K562 (cell line): ENCODE data around the gene ATP2B1. TPM values are rescaled to one million over a fixed set of nuclear protein-coding genes. Genes with fewer than 3 reads are reported as not detected.

Experiments used
- ATAC-seq: fragments of 200-7000 bp; cut with Tn5 transposase; 3 replicates; pipeline ENCODE4 v1.9.1; 2020; ENCODE audit warnings: moderate library complexity
- BruUV-seq: library from RNA; stranded (reverse); fragments of 400-500 nt; replicated peaks from 2 replicates; lab custom pipeline; 2021; lab: Mats Ljungman, UMichigan
- CTCF ChIA-PET: fragments of 300-600 bp; formaldehyde crosslinking; extraction: SDS; loops from one replicate; lab custom pipeline; 2021; ENCODE audit warnings: low intra/inter-chr PET ratio; lab: Yijun Ruan, JAX
- POLR2A ChIA-PET: fragments of 300-600, 350-650 bp; sonication (Branson Sonifier 250); formaldehyde crosslinking; extraction: SDS; loops from one replicate; lab custom pipeline; 2021; ENCODE audit warnings: antibody characterized with exemption, inconsistent platforms; lab: Yijun Ruan, JAX
- DNase-seq, 4 experiments: peaks; one replicate each; pipeline versions ENCODE4 v3.0.0 to v3.0.0-alpha.2; 2011 to 2018; ENCODE audit warnings: low spot score in 3 of 4, mixed read lengths in 3 of 4; ENCODE audit errors: extremely low read depth in 1 of 4
- FAIRE-seq: peaks from 2 replicates; lab custom pipeline; 2011; peaks lifted over from hg19 to GRCh38; lab: Jason Lieb, UNC
- H2AFZ ChIP-seq: 2 replicates; pipeline ENCODE4 v1.6.0; 2011; ENCODE audit warnings: low read depth, low read length, control low read depth, inconsistent platforms
- H3K27ac ChIP-seq: fragments of 200-600 bp; 3 replicates; pipeline ENCODE4 v1.8.0; 2011; ENCODE audit warnings: low read depth, mild to moderate bottlenecking, control low read depth, inconsistent platforms, low read length, moderate library complexity, mixed read lengths; ENCODE audit errors: extremely low read depth
- H3K27me3 ChIP-seq, 2 experiments: fragments of 300-600 bp in 1 of 2; 2 replicates in 1 of 2; 3 replicates in 1 of 2; pipeline versions ENCODE4 v1.6.0 to v1.8.0; 2011; ENCODE audit warnings: inconsistent platforms in 2 of 2, low read length in 2 of 2, mild to moderate bottlenecking in 1 of 2, mixed read lengths in 1 of 2, moderate library complexity in 1 of 2; ENCODE audit not compliant: control insufficient read depth in 2 of 2, insufficient read depth in 2 of 2
- H3K36me3 ChIP-seq: fragments of 300-600 bp; 3 replicates; pipeline ENCODE4 v1.8.0; 2011; ENCODE audit warnings: mild to moderate bottlenecking, low read length, inconsistent platforms; ENCODE audit not compliant: control insufficient read depth, insufficient read depth
- H3K4me1 ChIP-seq, 2 experiments: fragments of 200-600 bp in 1 of 2; replicated peaks in 1 of 2; 2 replicates in 1 of 2; 3 replicates in 1 of 2; pipeline versions ENCODE4 v1.5.1 to v1.8.0; 2011; ENCODE audit warnings: inconsistent platforms in 2 of 2, low read length in 2 of 2, mild to moderate bottlenecking in 1 of 2, mixed read lengths in 1 of 2, moderate library complexity in 1 of 2; ENCODE audit not compliant: control insufficient read depth in 2 of 2, insufficient read depth in 2 of 2
- H3K4me2 ChIP-seq: 2 replicates; pipeline ENCODE4 v1.6.1; 2011; ENCODE audit warnings: low read length, control low read depth, inconsistent platforms, mixed read lengths; ENCODE audit not compliant: insufficient read depth
- H3K4me3 ChIP-seq: fragments of 200-600 bp; sonication (generic), shearing (Covaris generic); 2 replicates; pipeline ENCODE4 v1.5.1; 2016; ENCODE audit warnings: control low read depth, inconsistent platforms
- H3K79me2 ChIP-seq: fragments of 200-600 bp; 3 replicates; pipeline ENCODE4 v1.8.0; 2011; ENCODE audit warnings: low read length, inconsistent platforms; ENCODE audit not compliant: control insufficient read depth, insufficient read depth
- H3K9ac ChIP-seq, 2 experiments: 2 replicates each; pipeline versions ENCODE4 v1.6.0 to v1.6.1; 2011; ENCODE audit warnings: low read depth in 2 of 2, low read length in 2 of 2, control low read depth in 1 of 2, inconsistent platforms in 1 of 2, mild to moderate bottlenecking in 1 of 2, mixed read lengths in 1 of 2; ENCODE audit not compliant: insufficient read depth in 1 of 2
- H3K9me1 ChIP-seq: one replicate; pipeline ENCODE4 v1.6.0; 2011; ENCODE audit warnings: inconsistent platforms, mild to moderate bottlenecking, low read length, moderate library complexity; ENCODE audit not compliant: control insufficient read depth, insufficient read depth
- H3K9me3 ChIP-seq: replicated peaks from 2 replicates; pipeline ENCODE4 v1.5.1; 2011; ENCODE audit warnings: low read depth, low read length, inconsistent platforms; ENCODE audit not compliant: control insufficient read depth, insufficient read depth
- H4K20me1 ChIP-seq: replicated peaks from 2 replicates; pipeline ENCODE4 v1.6.1; 2011; ENCODE audit warnings: low read length, inconsistent platforms, mixed read lengths; ENCODE audit not compliant: control insufficient read depth, insufficient read depth
- C11orf30 ChIP-seq: fragments of 450-650 bp; IDR thresholded peaks from 2 replicates; pipeline ENCODE4 v1.6.1; 2016; ENCODE audit warnings: low read depth, mild to moderate bottlenecking
- CBFA2T2 ChIP-seq: fragments of 450-650 bp; conservative IDR thresholded peaks from 2 replicates; pipeline ENCODE4 v1.6.1; 2017; ENCODE audit warnings: mild to moderate bottlenecking
- CBX2 ChIP-seq: fragments of 200-600 bp; sonication (generic); IDR thresholded peaks from one replicate; pipeline ENCODE4 v1.6.1; 2012; ENCODE audit warnings: mild to moderate bottlenecking, low read length, inconsistent platforms; ENCODE audit not compliant: insufficient read depth, poor library complexity, severe bottlenecking
- DPF2 ChIP-seq: fragments of 450-650 bp; IDR thresholded peaks from 2 replicates; pipeline ENCODE4 v1.6.1; 2016
- KLF6 ChIP-seq: fragments of 250-450 bp; sonication (Bioruptor Pico); IDR thresholded peaks from 2 replicates; pipeline ENCODE4 v1.4.0; 2020; ENCODE audit warnings: mild to moderate bottlenecking, moderate library complexity, borderline replicate concordance
- MAFF ChIP-seq: IDR thresholded peaks from 2 replicates; pipeline ENCODE4 v1.6.1; 2012; ENCODE audit warnings: low read length, improper control_type of control experiment
- MAFG ChIP-seq: fragments of 450-650 bp; conservative IDR thresholded peaks from 2 replicates; pipeline ENCODE4 v1.6.1; 2016; ENCODE audit warnings: missing genetic modification characterization, missing compliant biosample characterization
- MAFK ChIP-seq: IDR thresholded peaks from 2 replicates; pipeline ENCODE4 v1.6.1; 2011; ENCODE audit warnings: low read length, improper control_type of control experiment
- NCOR1 ChIP-seq: fragments of 450-650 bp; IDR thresholded peaks from 2 replicates; pipeline ENCODE4 v1.6.1; 2016; ENCODE audit warnings: mild to moderate bottlenecking, moderate library complexity
- NELFE ChIP-seq: IDR thresholded peaks from 2 replicates; pipeline ENCODE4 v1.6.1; 2011; ENCODE audit warnings: mild to moderate bottlenecking; ENCODE audit not compliant: insufficient read depth, insufficient read length
- POLR2A ChIP-seq: fragments of 450-650 bp; conservative IDR thresholded peaks from 2 replicates; pipeline ENCODE4 v1.6.1; 2016
- TGIF2 ChIP-seq: sonication (generic); formaldehyde crosslinking; IDR thresholded peaks from 2 replicates; pipeline ENCODE4 v1.8.1; 2022; ENCODE audit warnings: mild to moderate bottlenecking, missing genetic modification reagents, moderate library complexity
- XRCC3 ChIP-seq: fragments of 450-650 bp; IDR thresholded peaks from 2 replicates; pipeline ENCODE4 v1.6.1; 2017; ENCODE audit warnings: mild to moderate bottlenecking, moderate library complexity
- ZNF316 ChIP-seq: fragments of 450-650 bp; IDR thresholded peaks from 2 replicates; pipeline ENCODE4 v1.6.1; 2016
- WGBS: fragments of 100-300 bp; shearing (Covaris generic); methylation state at CpG from one replicate; pipeline ENCODE4 v1.1.6; 2016; ENCODE audit warnings: low coverage, mixed read lengths; ENCODE audit not compliant: insufficient coverage; ENCODE audit errors: missing lambda C conversion rate; 5-methylcytosine and 5-hydroxymethylcytosine counted together
- in situ Hi-C: fragments of 300-500 bp; cut with MboI; formaldehyde crosslinking; loops from 4 replicates; pipeline ENCODE4 v1.15.0; 2018; ENCODE audit warnings: inconsistent platforms, mixed read lengths
- intact Hi-C: fragments of 100-400 bp; cut with micrococcal nuclease; formaldehyde crosslinking; loops from 2 replicates; pipeline ENCODE4 v1.14.2; 2022
- polyA plus RNA-seq, 8 experiments: library from polyadenylated mRNA; depleted of rRNA in 4 of 8; stranded (reverse) in 5 of 8; unstranded in 3 of 8; fragments of >200 nt; fragmentation: Nextera tagmentation in 2 of 8; fragmentation: Illumina TruSeq in 1 of 8; extraction: Ambion mirVana in 2 of 8; extraction: Trizol in 1 of 8; gene quantifications; 2 replicates each; pipeline versions ENCODE4 v1.2.1 to v1.2.3, GENCODE V29; 2011 to 2014; ENCODE audit warnings: inconsistent platforms in 1 of 8, missing spikeins in 1 of 8
- total RNA-seq, 7 experiments: library from RNA; depleted of rRNA in 6 of 7; stranded (reverse); fragments of >200 nt in 6 of 7; fragmentation: Illumina TruSeq in 2 of 7; extraction: Trizol in 2 of 7; gene quantifications; 2 replicates each; pipeline versions ENCODE4 v1.2.1 to v1.2.3, GENCODE V29; 2011 to 2021; ENCODE audit warnings: low replicate concordance in 1 of 7

ATP2B1 gene
- total and polyA plus RNA-seq, 9 of the 15 experiments (the other 6 are each of a cell fraction or from before 2014, with no cell fraction given), result 8.6 to 39.0 (median 27.8) TPM

DNA sequence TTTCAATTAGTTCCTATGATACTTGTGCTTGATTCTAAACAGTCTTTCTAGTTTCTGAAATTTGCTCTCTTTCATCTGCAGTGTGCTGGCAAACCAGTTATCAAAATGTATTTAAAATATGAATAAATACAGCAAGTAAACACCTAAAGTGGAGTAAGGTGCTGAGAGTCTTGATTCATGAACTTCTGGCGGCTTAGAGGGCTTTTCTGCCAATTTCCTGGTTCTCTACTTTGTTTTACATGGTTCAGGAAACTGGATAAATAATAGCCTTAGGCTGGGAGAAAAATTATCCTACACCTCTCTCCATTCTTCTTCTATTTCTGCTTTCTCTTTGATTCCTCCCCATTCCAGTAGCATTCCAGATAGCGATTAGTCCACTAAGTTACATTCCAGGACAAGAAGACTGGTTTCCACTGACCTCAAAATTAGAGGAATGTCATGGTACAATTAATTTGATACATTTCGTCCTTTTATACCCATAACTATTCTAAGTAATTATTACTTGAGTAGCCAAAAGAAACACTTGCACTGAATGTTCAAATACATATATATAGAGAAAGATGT is 14.9 kb downstream of the ATP2B1 start:
- POLR2A ChIA-PET, result interaction anchor here (1.0 to 3.1 kb wide), 2 partner anchors 12 to 15 kb away, joined by 4 to 18 read pairs; partner anchors contain the start of gene ATP2B1
- CTCF ChIA-PET, result no interaction called here
- DNase-seq (no peak), FAIRE-seq (no peak)
- no peaks in the 10 kb centered on the region for H3K9me1 ChIP-seq
- no peak overlapping the region for H3K9ac ChIP-seq
- 61% methylated on average over 3 of the region's 3 CpGs for WGBS
- no TSS peak for BruUV-seq
- TF ChIP-seq POLR2A, result no peak
- TF ChIP-seq CBFA2T2, result no peak
- TF ChIP-seq TGIF2, result no peak
- no peak for TF ChIP-seq DPF2
- no peak for TF ChIP-seq NELFE
- TF ChIP-seq, all 486 proteins: peak for 0
- Histone ChIP-seq H3K4me2 (no peak overlapping the region), H3K4me3 (no peak overlapping the region), H3K36me3 (no peaks in the 10 kb centered on the region), H3K4me1 (peaks cover 0 to 21% of the 10 kb centered on the region in 2 experiments; a peak in 3 of 5 replicates), H2AFZ (no peak overlapping the region), H3K27me3 (no peaks in the 10 kb centered on the region), H4K20me1 (0 out of 2 replicates have a peak, but pooled peaks cover 5% of the 10 kb centered on the region), H3K79me2 (peaks cover 100% of the 10 kb centered on the region), H3K9me3 (no peaks in the 10 kb centered on the region), H3K27ac (no peak overlapping the region)
- in situ Hi-C loops, result no loop called here
- no peak for ATAC-seq
- intact Hi-C loops, result loop anchor here (5.0 to 10.0 kb wide), 2 partner anchors 76 to 219 kb away; no protein-coding TSS in a partner anchor

DNA sequence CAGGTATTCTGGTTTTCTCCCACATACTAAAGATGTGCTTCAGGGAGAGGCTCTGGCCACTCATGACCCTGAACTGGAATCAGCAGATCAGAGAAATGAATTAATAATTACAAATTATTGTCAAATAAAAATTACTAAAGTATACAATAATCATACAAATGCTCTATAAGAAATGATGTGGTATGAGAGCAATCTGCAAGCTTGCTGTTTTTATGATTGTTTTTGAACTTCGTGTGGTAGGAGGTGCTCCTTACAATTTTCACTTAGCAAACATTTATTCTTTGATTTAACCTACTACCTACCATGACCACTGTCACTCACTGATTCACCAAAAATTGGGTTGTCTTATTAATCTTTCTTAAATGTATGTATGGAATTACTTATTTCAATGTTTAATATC is 16.2 kb downstream of the ATP2B1 start:
- H3K9me3 ChIP-seq, result no peaks in the 10 kb centered on the region
- BruUV-seq, result no TSS peak
- no peak for FAIRE-seq
- TF ChIP-seq MAFF (peak; percentile 31; the same call in 1 of the 2 replicates), KLF6 (CRISPR knock-in tag) (no peak), NCOR1 (no peak), MAFK (peak; percentile 52), XRCC3 (no peak), ZNF316 (peak; percentile 69), CBX2 (no peak), MAFG (tag) (peak; percentile 47; the same call in 1 of the 2 replicates), C11orf30 (peak; percentile 67)
- TF ChIP-seq, all 486 proteins: peak for 5
- DNase-seq (no peak), ATAC-seq (no peak)
- H3K9me1 ChIP-seq, result no peaks in the 10 kb centered on the region
- no peak overlapping the region for H2AFZ ChIP-seq
- no peaks in the 10 kb centered on the region for H3K36me3 ChIP-seq
- H3K4me3 ChIP-seq, result no peak overlapping the region
- no peaks in the 10 kb centered on the region for H3K27me3 ChIP-seq
- H3K27ac ChIP-seq, result no peak overlapping the region
- intact Hi-C loops (loop anchor here (5.0 to 10.0 kb wide), 2 partner anchors 75 to 218 kb away; no protein-coding TSS in a partner anchor), in situ Hi-C loops (no loop called here)
- CTCF ChIA-PET, result no interaction called here
- H3K79me2 ChIP-seq, result peaks cover 100% of the 10 kb centered on the region
- WGBS, result 33% methylated on average over 1 of the region's 1 CpG
- no peak overlapping the region for H3K4me2 ChIP-seq
- no peak overlapping the region for H3K9ac ChIP-seq
- POLR2A ChIA-PET, result interaction anchor here (1.1 kb wide), 1 partner anchor 9 kb away, joined by 3 read pairs; no protein-coding TSS in a partner anchor
- peaks cover 0 to 21% of the 10 kb centered on the region in 2 experiments; a peak in 3 of 5 replicates for H3K4me1 ChIP-seq
- 0 out of 2 replicates have a peak, but pooled peaks cover 5% of the 10 kb centered on the region for H4K20me1 ChIP-seq
